HL-60 (cell line): Measurements from ENCODE around the gene DOCK10.

Experiments used
- DNase-seq, 2 experiments: peaks; one replicate each; pipeline ENCODE4 v3.0.0-alpha.2; 2010 to 2020; ENCODE audit warnings: low read depth in 1 of 2, low spot score in 1 of 2
- H3K27ac ChIP-seq: fragments of 250-450 bp; sonication (Bioruptor Pico); replicated peaks from 2 replicates; pipeline ENCODE4 v1.5.1; 2020; ENCODE audit warnings: mild to moderate bottlenecking, moderate library complexity
- H3K27me3 ChIP-seq: fragments of 250-450 bp; sonication (Bioruptor Pico); 2 replicates; pipeline ENCODE4 v1.5.1; 2021; ENCODE audit warnings: mild to moderate bottlenecking, moderate library complexity; ENCODE audit not compliant: insufficient read depth, poor library complexity, severe bottlenecking
- H3K4me3 ChIP-seq: replicated peaks from 2 replicates; pipeline ENCODE4 v1.5.1; 2011; ENCODE audit warnings: mild to moderate bottlenecking, control low read depth, low read length; ENCODE audit not compliant: insufficient read depth
- GABPA ChIP-seq: IDR thresholded peaks from 2 replicates; pipeline ENCODE4 v1.6.1; 2012; ENCODE audit warnings: low read depth
- POLR2AphosphoS5 ChIP-seq: IDR thresholded peaks from 2 replicates; pipeline ENCODE4 v1.6.1; 2012; ENCODE audit warnings: low read depth
- SPI1 ChIP-seq: IDR thresholded peaks from 2 replicates; pipeline ENCODE4 v1.6.1; 2012; ENCODE audit warnings: low read depth, mild to moderate bottlenecking, borderline replicate concordance
- TF ChIP-seq, protein P1 (sequence below): IDR thresholded peaks from 2 replicates; pipeline ENCODE4 v1.6.1; 2012; ENCODE audit warnings: low read depth; ENCODE audit not compliant: insufficient replicate concordance
- TF ChIP-seq, protein P2 (sequence below): IDR thresholded peaks from one replicate; pipeline ENCODE4 v1.5.1; 2011; ENCODE audit warnings: low read length, control low read depth, inconsistent platforms; ENCODE audit not compliant: insufficient read depth

Gene DOCK10

DNA sequence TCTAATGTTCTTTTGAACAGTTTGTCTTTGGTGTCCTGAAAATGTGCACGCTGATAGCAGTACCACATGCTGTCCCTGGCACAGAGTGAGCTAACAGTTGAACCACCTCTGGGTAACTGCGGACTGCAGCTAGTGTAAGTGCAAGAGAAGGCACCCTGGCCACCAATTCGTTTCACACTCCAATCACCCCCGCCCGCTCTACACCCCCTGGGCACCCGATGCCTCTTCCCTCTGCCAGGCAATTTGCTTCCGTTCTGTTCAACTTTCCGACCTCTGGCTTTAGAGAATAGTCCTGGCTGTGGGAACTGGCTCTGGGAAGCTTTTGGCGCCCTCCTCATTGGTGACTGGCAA, 1.4 kb downstream of the DOCK10 start:
- Histone ChIP-seq H3K27me3 (peaks cover 11% of the 10 kb centered on the region), H3K27ac (no peak overlapping the region), H3K4me3 (peak overlapping the region; percentile 87)
- DNase-seq, result no peak
- TF ChIP-seq SPI1 (no peak), POLR2AphosphoS5 (no peak), GABPA (no peak)
- TF ChIP-seq, protein P1, sequence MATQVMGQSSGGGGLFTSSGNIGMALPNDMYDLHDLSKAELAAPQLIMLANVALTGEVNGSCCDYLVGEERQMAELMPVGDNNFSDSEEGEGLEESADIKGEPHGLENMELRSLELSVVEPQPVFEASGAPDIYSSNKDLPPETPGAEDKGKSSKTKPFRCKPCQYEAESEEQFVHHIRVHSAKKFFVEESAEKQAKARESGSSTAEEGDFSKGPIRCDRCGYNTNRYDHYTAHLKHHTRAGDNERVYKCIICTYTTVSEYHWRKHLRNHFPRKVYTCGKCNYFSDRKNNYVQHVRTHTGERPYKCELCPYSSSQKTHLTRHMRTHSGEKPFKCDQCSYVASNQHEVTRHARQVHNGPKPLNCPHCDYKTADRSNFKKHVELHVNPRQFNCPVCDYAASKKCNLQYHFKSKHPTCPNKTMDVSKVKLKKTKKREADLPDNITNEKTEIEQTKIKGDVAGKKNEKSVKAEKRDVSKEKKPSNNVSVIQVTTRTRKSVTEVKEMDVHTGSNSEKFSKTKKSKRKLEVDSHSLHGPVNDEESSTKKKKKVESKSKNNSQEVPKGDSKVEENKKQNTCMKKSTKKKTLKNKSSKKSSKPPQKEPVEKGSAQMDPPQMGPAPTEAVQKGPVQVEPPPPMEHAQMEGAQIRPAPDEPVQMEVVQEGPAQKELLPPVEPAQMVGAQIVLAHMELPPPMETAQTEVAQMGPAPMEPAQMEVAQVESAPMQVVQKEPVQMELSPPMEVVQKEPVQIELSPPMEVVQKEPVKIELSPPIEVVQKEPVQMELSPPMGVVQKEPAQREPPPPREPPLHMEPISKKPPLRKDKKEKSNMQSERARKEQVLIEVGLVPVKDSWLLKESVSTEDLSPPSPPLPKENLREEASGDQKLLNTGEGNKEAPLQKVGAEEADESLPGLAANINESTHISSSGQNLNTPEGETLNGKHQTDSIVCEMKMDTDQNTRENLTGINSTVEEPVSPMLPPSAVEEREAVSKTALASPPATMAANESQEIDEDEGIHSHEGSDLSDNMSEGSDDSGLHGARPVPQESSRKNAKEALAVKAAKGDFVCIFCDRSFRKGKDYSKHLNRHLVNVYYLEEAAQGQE, result no peak
- TF ChIP-seq, protein P2, sequence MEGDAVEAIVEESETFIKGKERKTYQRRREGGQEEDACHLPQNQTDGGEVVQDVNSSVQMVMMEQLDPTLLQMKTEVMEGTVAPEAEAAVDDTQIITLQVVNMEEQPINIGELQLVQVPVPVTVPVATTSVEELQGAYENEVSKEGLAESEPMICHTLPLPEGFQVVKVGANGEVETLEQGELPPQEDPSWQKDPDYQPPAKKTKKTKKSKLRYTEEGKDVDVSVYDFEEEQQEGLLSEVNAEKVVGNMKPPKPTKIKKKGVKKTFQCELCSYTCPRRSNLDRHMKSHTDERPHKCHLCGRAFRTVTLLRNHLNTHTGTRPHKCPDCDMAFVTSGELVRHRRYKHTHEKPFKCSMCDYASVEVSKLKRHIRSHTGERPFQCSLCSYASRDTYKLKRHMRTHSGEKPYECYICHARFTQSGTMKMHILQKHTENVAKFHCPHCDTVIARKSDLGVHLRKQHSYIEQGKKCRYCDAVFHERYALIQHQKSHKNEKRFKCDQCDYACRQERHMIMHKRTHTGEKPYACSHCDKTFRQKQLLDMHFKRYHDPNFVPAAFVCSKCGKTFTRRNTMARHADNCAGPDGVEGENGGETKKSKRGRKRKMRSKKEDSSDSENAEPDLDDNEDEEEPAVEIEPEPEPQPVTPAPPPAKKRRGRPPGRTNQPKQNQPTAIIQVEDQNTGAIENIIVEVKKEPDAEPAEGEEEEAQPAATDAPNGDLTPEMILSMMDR, result no peak

DNA sequence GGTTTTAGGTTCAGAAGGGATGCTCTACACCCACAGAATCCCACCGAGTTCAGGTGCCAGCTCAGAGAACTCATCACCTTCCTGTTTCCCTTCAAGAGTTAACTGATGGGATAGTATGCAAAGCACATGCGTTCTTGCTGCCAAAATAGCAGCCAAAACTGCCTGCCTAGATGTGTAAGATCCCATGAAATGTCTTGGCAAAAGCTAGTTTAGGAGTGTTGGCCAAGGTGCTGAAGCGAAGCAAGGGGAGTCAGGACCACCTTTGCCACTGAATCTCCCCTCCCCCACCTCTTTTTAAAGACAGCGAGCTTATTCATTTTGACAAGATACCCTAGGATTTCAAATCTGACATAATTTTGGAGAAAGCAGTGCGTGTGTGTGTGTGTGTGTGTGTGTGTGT, 2.1 kb downstream of the DOCK10 start:
- DNase-seq, result no peak
- TF ChIP-seq GABPA, result no peak
- TF ChIP-seq, protein P1, result peak; percentile 77
- H3K27ac ChIP-seq, result no peak overlapping the region
- peaks cover 9% of the 10 kb centered on the region for H3K27me3 ChIP-seq
- no peak overlapping the region for H3K4me3 ChIP-seq

DNA sequence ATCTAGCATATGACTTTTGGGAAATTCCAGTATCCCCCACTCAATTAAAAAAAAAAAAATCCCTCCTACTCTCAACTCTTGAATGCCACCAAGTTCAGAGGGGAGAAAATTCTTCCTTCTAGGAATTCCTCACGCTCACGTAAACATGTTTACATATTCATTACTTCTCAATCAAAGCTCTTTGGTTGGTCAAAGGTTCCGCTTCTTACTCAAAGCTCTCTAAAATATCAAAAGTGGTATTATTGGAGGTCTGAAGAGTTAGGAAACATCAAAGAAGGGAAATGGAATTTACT, 4.1 kb downstream of the DOCK10 start:
- no peak overlapping the region for H3K27ac ChIP-seq
- H3K4me3 ChIP-seq, result no peak overlapping the region
- DNase-seq, result no peak
- peaks cover 2% of the 10 kb centered on the region for H3K27me3 ChIP-seq
- TF ChIP-seq POLR2AphosphoS5 (no peak), GABPA (no peak), SPI1 (no peak)
- TF ChIP-seq, protein P2, result no peak
- TF ChIP-seq, protein P1, result no peak
